Measurements from ENCODE around the gene ZNF333. TPM values are rescaled to one million over a fixed set of nuclear protein-coding genes. Genes with fewer than 3 reads are reported as not detected.

The ZNF333 gene
- total RNA-seq, 1 experiment from 2014 or later = 8.1 TPM

DNA sequence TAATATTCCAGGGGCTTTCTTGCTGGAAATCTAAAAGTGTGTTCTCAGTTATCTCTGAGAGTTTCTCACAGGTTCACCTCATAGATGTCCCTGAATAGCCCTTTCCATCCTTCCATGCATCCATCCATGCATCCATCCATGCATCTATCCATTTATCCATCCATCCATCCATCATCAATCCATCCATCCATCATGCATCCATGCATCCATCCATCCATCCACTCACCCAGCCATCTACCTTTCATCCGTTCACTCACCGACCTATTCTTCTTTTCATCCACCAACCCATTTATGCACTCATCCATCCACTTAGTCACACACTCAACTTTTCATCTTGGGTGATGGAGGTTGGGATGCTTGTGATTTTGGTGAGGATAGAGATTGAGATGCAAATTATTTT is 7.8 kb upstream of the ZNF333 start:
- no peak overlapping the region for H3K4me3 ChIP-seq
- H3K9me3 ChIP-seq = no peaks in the 10 kb centered on the region
- no peaks in the 10 kb centered on the region for H3K36me3 ChIP-seq
- H3K27me3 ChIP-seq = peaks cover 11% of the 10 kb centered on the region
- no peak for DNase-seq

DNA sequence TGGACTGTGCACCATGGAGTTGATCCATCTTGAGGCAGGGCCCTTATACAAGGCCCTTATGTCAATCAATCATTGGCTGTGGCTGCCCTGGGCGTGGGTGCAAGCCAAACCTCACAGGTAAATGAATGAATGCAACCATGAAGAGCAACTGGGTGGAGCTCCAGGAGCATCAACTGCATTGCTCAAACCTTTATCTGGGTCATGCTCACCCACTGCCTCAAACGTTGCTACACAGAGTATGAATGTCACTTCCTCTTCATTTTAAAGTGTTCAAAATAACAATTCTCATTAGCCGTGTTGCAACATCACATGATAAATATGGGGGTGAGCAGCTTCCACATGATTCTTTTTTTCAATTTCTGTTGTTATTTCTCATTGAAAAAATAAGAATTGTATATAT is 6.4 kb upstream of the ZNF333 start:
- Histone ChIP-seq H3K36me3 (no peaks in the 10 kb centered on the region), H3K9me3 (no peaks in the 10 kb centered on the region), H3K4me3 (no peak overlapping the region), H3K27me3 (peaks cover 5% of the 10 kb centered on the region; the same call in 1 of the 2 replicates)
- no peak for DNase-seq

DNA sequence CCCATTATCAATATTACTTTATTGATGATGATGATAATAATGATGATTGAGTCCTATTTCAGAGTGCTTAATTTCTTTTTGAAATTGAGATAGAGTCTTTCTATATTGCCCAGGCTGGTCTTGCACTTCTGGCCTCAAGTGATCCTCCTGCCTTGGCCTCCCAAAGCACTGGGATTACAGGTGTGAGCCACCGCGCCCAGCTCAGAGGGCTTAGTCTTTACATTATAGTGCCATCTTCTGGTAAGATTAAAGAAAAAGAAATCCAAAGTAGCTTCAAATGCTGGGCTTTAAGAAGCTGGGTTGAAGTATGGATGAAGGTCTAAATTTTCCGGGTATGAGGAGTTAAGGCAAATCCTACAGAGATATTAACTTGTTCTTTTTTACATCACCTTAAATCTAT is 3.4 kb upstream of the ZNF333 start:
- Histone ChIP-seq H3K27me3 (peaks cover 2% of the 10 kb centered on the region; the same call in 1 of the 2 replicates), H3K9me3 (no peaks in the 10 kb centered on the region), H3K4me3 (no peak overlapping the region), H3K36me3 (no peaks in the 10 kb centered on the region)
- no peak for DNase-seq

DNA sequence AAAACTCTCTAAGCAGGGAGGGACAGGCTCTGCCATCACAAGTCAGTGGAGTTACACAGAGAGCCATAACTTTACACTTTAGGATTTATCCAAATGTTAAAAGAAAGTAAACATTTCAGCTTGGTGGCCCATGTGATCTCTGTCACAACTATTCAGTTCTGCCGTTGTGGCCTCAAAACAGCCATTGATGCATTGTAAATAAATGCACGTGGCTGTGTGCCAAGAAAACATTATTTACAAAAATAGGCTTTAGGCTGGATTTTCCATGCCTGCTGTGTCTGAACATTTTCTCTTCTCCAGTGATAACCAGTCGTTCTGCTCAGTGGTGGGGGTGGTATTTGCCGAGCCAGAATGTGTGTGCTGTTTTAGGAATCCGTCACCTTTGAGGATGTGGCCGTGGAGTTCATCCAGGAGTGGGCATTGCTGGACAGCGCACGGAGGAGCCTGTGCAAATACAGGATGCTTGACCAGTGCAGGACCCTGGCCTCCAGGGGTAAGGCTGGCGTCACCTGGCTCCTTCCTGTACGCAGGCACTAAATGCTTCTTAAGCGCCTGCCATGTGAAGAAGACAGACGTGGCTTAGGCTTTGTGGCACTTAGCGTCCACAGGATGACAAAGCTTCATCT is 4.9 kb downstream of the ZNF333 start:
- no peaks in the 10 kb centered on the region for H3K9me3 ChIP-seq
- DNase-seq = no peak
- peaks cover 48% of the 10 kb centered on the region for H3K36me3 ChIP-seq
- no peaks in the 10 kb centered on the region for H3K27me3 ChIP-seq
- H3K4me3 ChIP-seq = no peak overlapping the region

DNA sequence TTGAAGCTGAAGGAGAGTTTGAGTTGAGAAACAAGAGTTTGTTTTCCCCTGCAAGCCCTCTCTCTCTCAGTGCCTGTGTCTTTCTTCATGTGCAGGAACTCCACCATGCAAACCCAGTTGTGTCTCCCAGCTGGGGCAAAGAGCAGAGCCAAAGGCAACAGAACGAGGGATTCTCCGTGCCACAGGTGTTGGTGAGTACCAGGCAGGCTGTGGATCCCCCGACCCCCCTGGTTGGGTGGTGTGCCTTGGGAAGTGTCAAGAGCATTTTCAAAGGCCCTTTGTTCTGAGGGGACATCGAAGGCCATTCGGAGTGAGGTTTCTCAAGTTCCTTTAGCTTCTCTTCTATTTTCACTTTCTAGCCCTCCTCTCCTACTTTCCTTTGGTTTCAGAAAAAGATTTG is 5.6 kb downstream of the ZNF333 start:
- Histone ChIP-seq H3K4me3 (no peak overlapping the region), H3K36me3 (peaks cover 54% of the 10 kb centered on the region), H3K27me3 (no peaks in the 10 kb centered on the region), H3K9me3 (no peaks in the 10 kb centered on the region)
- no peak for DNase-seq

DNA sequence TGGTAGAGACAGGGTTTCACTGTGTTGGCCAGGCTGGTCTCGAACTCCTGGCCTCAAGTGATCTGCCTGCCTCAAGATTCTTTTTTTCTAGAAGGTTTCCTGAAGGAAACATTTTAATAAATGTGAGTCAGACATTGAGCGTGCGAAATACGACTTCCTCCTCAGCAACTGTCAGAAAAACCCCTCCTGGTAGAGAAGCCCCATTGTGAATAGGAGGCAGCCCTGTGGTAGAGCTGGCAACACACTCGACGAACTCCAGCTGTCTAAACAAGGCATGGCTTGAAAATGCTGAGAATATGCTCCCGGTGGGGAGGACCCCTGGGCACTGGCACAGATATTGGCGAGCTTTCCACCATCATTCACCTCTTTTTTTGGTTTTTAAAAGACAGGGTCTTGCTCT is 9.8 kb downstream of the ZNF333 start:
- Histone ChIP-seq H3K27me3 (no peaks in the 10 kb centered on the region), H3K9me3 (peaks cover 7% of the 10 kb centered on the region), H3K4me3 (no peak overlapping the region), H3K36me3 (peaks cover 81% of the 10 kb centered on the region)
- DNase-seq = no peak

DNA sequence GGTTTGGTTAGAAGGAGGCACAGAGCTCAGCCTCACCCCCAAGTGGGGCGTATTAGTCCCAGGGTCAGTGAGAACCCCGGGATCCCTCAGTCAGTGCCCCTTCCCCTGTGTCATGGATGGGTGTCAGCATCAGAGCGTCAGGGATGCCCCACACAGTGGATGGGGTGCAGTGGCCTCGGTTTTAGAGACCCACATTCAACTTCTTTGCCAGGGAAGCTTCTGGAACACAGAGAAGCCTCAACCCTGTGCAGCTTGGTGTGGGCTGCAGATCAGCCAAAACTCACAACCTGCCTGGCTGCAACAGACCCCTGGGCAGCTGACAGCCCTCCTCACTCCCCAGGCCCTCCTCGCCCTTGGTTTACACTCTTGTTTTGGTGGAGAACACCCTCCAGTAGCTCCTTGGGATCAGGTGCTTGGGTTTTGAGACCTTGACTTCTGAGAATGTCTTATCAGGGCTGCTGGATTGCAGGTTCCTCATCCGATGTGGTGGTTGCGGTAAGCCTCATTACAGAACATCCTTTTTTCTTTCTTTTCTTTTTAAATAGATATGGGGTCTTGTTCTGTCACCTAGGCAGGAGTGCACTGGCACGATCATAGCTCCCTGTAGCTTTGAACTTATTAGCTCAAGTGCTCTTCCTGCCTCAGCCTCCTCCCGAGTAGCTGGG is 11.0 kb downstream of the ZNF333 start:
- peaks cover 7% of the 10 kb centered on the region for H3K9me3 ChIP-seq
- no peaks in the 10 kb centered on the region for H3K27me3 ChIP-seq
- H3K4me3 ChIP-seq = no peak overlapping the region
- no peak for DNase-seq
- H3K36me3 ChIP-seq = peaks cover 76% of the 10 kb centered on the region

DNA sequence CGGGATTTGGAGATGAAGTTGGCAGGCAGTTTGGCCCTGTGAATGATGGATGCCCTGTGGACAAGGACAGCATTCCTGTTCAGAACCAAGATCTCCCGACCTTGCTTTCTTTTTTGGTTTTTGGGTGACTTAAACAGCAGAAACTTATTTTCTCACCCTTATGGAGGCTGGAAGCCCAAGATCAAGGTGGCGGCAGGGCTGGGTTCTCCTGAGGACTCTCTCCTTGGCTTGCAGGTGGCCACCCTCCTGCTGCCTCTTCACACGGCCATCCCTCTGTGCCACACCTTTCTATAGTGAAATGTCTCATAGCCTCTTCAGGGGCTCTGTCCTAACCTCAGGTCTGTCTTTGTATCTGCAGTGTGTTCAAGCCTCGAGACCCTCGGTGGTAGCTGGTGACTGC is 14.0 kb downstream of the ZNF333 start:
- Histone ChIP-seq H3K36me3 (peaks cover 79% of the 10 kb centered on the region), H3K9me3 (peaks cover 7% of the 10 kb centered on the region), H3K4me3 (no peak overlapping the region), H3K27me3 (no peaks in the 10 kb centered on the region)
- DNase-seq = no peak

DNA sequence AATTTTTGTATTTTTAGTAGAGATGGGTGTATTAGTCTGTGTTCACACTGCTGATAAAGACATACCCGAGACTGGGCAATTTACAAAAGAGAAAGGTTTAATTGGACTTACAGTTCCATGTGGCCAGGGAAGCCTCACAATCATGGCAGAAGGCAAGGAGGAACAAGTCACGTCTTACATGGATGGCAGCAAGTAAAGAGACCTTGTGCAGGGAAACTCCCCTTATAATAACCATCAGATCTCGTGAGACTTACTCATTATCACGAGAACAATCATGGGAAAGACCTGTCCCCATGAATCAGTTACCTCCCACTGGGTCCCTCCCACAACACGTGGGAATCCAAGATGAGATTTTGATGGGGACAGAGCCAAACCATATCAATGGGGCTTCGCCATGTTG is 14.6 kb downstream of the ZNF333 start:
- H3K36me3 ChIP-seq = peaks cover 80% of the 10 kb centered on the region
- H3K4me3 ChIP-seq = no peak overlapping the region
- no peaks in the 10 kb centered on the region for H3K27me3 ChIP-seq
- DNase-seq = no peak
- H3K9me3 ChIP-seq = peaks cover 7% of the 10 kb centered on the region

DNA sequence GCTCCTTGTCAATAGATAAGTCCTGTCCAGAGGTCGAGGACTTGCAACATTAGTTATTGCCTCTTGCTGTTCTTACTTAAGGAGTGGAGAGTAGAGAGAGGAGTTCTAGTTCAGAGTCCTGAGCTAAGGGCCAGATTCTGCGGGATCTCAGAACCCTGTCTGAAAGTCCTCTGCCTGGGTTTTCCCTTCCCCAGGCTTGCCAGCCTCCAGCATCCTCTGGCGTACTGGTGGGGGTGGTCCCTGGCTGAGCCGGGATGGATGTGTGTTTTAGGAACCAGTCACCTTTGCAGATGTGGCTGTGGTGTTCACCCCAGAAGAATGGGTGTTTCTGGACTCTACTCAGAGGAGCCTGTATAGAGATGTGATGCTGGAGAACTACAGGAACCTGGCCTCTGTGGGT is 26.0 kb downstream of the ZNF333 start:
- no peaks in the 10 kb centered on the region for H3K27me3 ChIP-seq
- no peak overlapping the region for H3K4me3 ChIP-seq
- no peak for DNase-seq
- peaks cover 67% of the 10 kb centered on the region for H3K36me3 ChIP-seq
- peaks cover 44% of the 10 kb centered on the region for H3K9me3 ChIP-seq

DNA sequence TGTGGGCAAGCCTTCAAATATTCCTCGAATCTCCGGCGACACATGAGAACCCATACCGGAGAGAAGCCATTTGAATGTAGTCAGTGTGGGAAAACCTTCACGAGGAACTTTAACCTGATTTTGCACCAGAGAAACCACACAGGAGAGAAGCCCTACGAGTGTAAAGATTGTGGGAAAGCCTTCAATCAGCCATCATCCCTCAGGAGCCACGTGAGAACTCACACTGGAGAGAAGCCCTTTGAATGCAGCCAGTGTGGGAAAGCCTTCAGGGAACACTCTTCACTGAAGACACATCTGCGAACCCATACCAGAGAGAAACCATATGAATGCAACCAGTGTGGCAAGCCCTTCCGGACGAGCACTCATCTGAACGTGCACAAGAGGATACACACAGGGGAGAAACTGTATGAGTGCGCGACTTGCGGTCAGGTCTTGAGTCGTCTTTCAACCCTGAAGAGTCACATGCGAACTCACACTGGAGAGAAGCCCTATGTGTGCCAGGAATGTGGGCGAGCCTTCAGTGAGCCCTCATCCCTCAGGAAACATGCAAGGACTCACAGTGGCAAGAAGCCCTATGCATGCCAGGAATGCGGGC is 28.8 kb downstream of the ZNF333 start:
- Histone ChIP-seq H3K36me3 (peaks cover 67% of the 10 kb centered on the region), H3K4me3 (no peak overlapping the region), H3K27me3 (no peaks in the 10 kb centered on the region), H3K9me3 (peaks cover 50% of the 10 kb centered on the region)
- DNase-seq = no peak

DNA sequence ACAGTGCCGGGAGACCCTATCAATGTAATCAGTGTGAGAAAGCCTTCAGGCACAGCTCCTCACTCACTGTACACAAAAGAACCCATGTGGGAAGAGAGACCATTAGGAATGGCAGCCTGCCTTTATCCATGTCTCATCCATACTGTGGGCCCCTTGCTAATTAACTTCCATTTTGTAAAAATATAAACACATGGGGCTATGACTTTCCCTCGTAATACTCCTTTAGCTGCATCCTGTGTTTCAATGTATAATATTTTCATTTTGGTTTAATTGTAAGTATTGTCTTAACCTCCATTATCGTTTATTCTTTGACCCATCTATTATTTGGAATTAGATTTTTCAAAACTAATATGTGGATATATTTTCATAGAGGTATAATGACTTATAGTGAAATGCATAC is 29.3 kb downstream of the ZNF333 start:
- Histone ChIP-seq H3K27me3 (no peaks in the 10 kb centered on the region), H3K4me3 (no peak overlapping the region), H3K36me3 (peaks cover 67% of the 10 kb centered on the region), H3K9me3 (peaks cover 51% of the 10 kb centered on the region)
- DNase-seq = no peak

DNA sequence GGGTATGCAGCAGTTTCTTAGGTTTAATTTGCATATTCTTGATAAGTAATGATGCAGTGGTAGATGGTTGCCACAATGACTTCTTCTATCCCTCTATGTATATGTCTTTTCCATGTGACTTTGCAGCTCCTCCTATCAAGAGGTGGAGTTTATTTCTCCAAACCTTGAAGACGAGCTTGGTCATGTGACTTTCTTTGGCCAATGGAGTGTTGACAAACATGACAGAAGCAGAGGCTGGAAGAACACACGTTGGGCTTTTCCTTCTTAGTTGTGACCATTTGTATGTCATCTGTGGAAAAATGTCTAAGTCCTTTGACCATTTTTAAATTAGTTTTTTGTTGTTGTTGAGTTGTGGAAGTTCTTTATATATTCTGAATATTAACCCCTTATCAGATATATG is 32.3 kb downstream of the ZNF333 start:
- H3K4me3 ChIP-seq = no peak overlapping the region

DNA sequence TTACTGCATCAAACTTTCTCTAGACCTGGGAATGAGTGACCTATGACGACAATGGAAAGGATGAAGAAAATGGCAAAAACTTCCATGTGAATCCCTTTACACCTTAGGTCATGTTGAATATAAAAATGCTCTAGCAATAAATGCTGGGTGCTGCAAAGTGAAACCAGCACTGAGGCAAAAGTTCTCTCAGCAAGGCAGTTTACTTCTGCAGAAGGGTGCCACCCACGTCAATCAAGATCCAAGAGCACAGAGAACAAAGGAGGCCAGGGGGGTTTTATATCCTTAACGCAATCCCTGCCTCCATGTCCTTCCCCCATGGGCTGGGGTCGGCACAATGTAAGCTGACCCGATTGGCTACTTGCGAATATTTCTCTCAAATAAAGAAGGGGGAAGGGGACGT is 38.7 kb downstream of the ZNF333 start:
- H3K36me3 ChIP-seq = no peaks in the 10 kb centered on the region
- DNase-seq = no peak
- no peaks in the 10 kb centered on the region for H3K27me3 ChIP-seq
- peaks cover 17% of the 10 kb centered on the region for H3K9me3 ChIP-seq
- H3K4me3 ChIP-seq = no peak overlapping the region

More for the DNA sequence above, 32.3 kb downstream of the ZNF333 start:
- H3K36me3 ChIP-seq = peaks cover 43% of the 10 kb centered on the region
- H3K9me3 ChIP-seq = peaks cover 40% of the 10 kb centered on the region
- H3K27me3 ChIP-seq = no peaks in the 10 kb centered on the region
- no peak for DNase-seq

DNA sequence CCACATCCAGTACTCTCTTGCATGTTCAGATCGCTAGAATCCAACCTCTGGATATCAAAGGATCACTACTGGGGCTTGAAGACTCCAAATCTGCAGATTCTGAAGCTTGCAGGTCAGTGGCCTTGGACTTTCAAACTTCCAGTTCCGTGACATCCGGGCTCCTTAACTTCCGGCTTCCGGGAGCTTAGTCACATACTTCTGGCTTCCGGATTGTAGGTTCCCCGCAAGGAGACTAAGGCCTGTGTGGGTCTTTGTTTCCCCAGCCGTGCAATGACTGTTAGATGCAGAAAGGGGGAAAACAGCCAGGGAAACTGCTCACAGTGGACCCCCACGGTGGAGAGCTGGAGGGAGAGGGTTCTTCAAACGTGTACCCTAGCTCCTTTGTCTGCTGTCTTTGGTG is 41.4 kb downstream of the ZNF333 start:
- no peaks in the 10 kb centered on the region for H3K36me3 ChIP-seq
- peak; percentile 46 for DNase-seq
- H3K9me3 ChIP-seq = peaks cover 20% of the 10 kb centered on the region
- H3K27me3 ChIP-seq = no peaks in the 10 kb centered on the region
- H3K4me3 ChIP-seq = no peak overlapping the region

DNA sequence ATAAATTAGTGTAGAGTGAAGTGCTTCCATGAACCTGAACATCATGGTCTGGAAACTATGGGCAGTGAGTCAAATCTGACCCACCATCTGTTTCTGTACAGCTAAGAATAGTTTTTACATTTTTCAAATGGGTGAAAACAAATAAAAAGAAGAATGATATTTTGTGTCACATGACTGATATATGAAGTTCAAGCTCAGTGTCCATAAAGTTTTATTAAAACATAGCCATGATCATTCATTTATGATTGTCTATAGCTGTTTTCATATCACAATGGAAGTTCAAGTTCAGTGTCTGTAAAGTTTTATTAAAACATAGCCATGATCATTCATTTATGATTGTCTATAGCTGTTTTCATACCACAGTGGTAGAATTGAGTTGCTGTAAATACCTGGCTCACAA is 42.7 kb downstream of the ZNF333 start:
- no peaks in the 10 kb centered on the region for H3K27me3 ChIP-seq
- DNase-seq = no peak
- H3K4me3 ChIP-seq = no peak overlapping the region
- no peaks in the 10 kb centered on the region for H3K36me3 ChIP-seq
- peaks cover 20% of the 10 kb centered on the region for H3K9me3 ChIP-seq

DNA sequence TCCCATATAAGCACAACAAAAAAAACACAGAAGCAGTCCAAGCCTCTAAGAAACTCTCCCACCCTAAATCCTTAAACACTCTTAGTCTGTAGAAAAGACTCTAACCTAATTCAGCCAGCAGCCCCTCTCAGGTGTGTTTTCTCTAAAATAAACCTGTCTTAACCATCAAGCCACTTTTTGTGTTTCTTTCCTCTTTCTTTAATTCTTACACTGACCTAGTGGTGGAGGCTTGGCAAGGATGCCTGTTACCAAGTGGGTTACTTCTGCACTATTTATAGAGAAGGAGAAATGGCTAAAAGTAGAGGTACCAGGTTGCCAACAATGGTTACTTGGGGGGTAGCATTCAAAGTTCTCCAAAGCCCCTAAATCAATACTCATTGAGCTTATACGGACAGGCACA is 43.7 kb downstream of the ZNF333 start:
- H3K9me3 ChIP-seq = peaks cover 20% of the 10 kb centered on the region
- no peak for DNase-seq

DNA sequence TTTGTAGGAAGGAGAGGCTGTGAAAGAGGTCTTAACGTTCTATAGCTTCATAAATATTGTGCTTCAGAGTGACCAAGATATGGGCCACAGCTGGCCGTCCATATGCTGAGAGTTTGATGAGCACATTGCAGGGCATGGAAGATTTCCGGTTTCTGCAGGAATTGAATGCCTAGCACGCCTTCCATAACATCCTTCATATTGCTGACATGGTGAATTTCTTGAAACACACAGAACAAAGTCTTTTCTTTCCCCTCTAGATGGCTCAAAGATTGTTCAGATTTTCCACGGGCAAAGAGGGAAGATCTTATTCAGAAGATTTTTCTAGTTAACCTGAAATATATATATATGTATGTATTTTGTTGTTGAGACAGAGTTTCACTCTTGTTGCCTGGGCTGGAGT is 46.1 kb downstream of the ZNF333 start:
- no peaks in the 10 kb centered on the region for H3K36me3 ChIP-seq
- no peak overlapping the region for H3K4me3 ChIP-seq
- no peaks in the 10 kb centered on the region for H3K27me3 ChIP-seq
- peaks cover 11% of the 10 kb centered on the region for H3K9me3 ChIP-seq
- DNase-seq = no peak

More for the DNA sequence above, 43.7 kb downstream of the ZNF333 start:
- Histone ChIP-seq H3K27me3 (no peaks in the 10 kb centered on the region), H3K36me3 (no peaks in the 10 kb centered on the region), H3K4me3 (no peak overlapping the region)
